Keratinocyte (primary cell): Measurements from ENCODE around the gene KLHL10. TPM values are rescaled to one million over a fixed set of nuclear protein-coding genes. Genes with fewer than 3 reads are reported as not detected.

Source experiments
- DNase-seq: peaks from one replicate; pipeline ENCODE4 v3.0.0-alpha.2; 2011; ENCODE audit warnings: low read depth, missing footprints, low spot score
- FAIRE-seq: peaks from 2 replicates; lab custom pipeline; 2011; peaks lifted over from hg19 to GRCh38; lab: Jason Lieb, UNC
- H2AFZ ChIP-seq: 2 replicates; pipeline ENCODE4 v1.6.0; 2012; ENCODE audit warnings: low read length, control low read depth, inconsistent platforms; ENCODE audit not compliant: control insufficient read depth
- H3K27ac ChIP-seq: 2 replicates; pipeline ENCODE4 v1.5.1; 2011; ENCODE audit warnings: low read length; ENCODE audit not compliant: control insufficient read depth, insufficient read depth
- H3K27me3 ChIP-seq: 3 replicates; pipeline ENCODE4 v1.6.0; 2011; ENCODE audit warnings: low read length; ENCODE audit not compliant: control insufficient read depth, insufficient read depth; ENCODE audit errors: extremely low read depth
- H3K36me3 ChIP-seq, 2 experiments: 2 replicates in 1 of 2; 3 replicates in 1 of 2; pipeline ENCODE4 v1.5.1; 2011; ENCODE audit warnings: low read length in 2 of 2, mild to moderate bottlenecking in 1 of 2; ENCODE audit not compliant: control insufficient read depth in 2 of 2, insufficient read depth in 2 of 2; ENCODE audit errors: extremely low read depth in 1 of 2
- H3K4me1 ChIP-seq: 3 replicates; pipeline ENCODE4 v1.5.1; 2011; ENCODE audit warnings: low read length; ENCODE audit not compliant: control insufficient read depth, insufficient read depth; ENCODE audit errors: extremely low read depth
- H3K4me2 ChIP-seq: 3 replicates; pipeline ENCODE4 v1.6.0; 2011; ENCODE audit warnings: low read depth, low read length; ENCODE audit not compliant: control insufficient read depth, insufficient read depth; ENCODE audit errors: extremely low read depth
- H3K4me3 ChIP-seq, 3 experiments: fragments of 200-600 bp in 1 of 3; sonication (generic) in 1 of 3; 2 replicates in 2 of 3; 3 replicates in 1 of 3; pipeline ENCODE4 v1.5.1; 2011 to 2016; ENCODE audit warnings: low read length in 3 of 3, mild to moderate bottlenecking in 3 of 3, control low read depth in 2 of 3, inconsistent platforms in 1 of 3, low read depth in 1 of 3, mixed read lengths in 1 of 3, mixed run types in 1 of 3, moderate library complexity in 1 of 3; ENCODE audit not compliant: control insufficient read depth in 2 of 3, insufficient read depth in 2 of 3; ENCODE audit errors: extremely low read depth in 1 of 3
- H3K79me2 ChIP-seq: 2 replicates; pipeline ENCODE4 v1.6.0; 2012; ENCODE audit warnings: low read length; ENCODE audit not compliant: control insufficient read depth, insufficient read depth
- H3K9ac ChIP-seq: 3 replicates; pipeline ENCODE4 v1.6.0; 2011; ENCODE audit warnings: low read length; ENCODE audit not compliant: control insufficient read depth, insufficient read depth; ENCODE audit errors: extremely low read depth
- H3K9me1 ChIP-seq: 3 replicates; pipeline ENCODE4 v1.6.0; 2011; ENCODE audit warnings: low read length; ENCODE audit not compliant: control insufficient read depth, insufficient read depth; ENCODE audit errors: extremely low read depth
- H3K9me3 ChIP-seq: 2 replicates; pipeline ENCODE4 v1.5.1; 2012; ENCODE audit warnings: low read depth, low read length; ENCODE audit not compliant: control insufficient read depth
- H4K20me1 ChIP-seq: 3 replicates; pipeline ENCODE4 v1.6.0; 2011; ENCODE audit warnings: low read length; ENCODE audit not compliant: control insufficient read depth, insufficient read depth; ENCODE audit errors: extremely low read depth
- CTCF ChIP-seq, 3 experiments: IDR thresholded peaks in 1 of 3; conservative IDR thresholded peaks in 1 of 3; optimal IDR thresholded peaks in 1 of 3; 2 replicates in 2 of 3; 3 replicates in 1 of 3; pipeline versions ENCODE3 to v1.5.1; 2011; ENCODE audit warnings: low read length in 3 of 3, mild to moderate bottlenecking in 3 of 3, moderate library complexity in 2 of 3, control low read depth in 1 of 3, inconsistent platforms in 1 of 3; ENCODE audit not compliant: insufficient read depth in 2 of 3; ENCODE audit errors: extremely low read depth in 1 of 3
- EZH2 ChIP-seq: IDR thresholded peaks from one replicate; pipeline ENCODE4 v1.6.1; 2012; ENCODE audit warnings: inconsistent platforms, mild to moderate bottlenecking, low read length, moderate library complexity
- dilution Hi-C: fragments of 300-500 bp; cut with MboI; formaldehyde crosslinking; loops from one replicate; pipeline ENCODE4 v1.7.0; 2020; ENCODE audit warnings: low sequenced_read_pairs; ENCODE audit not compliant: extremely low pct_ligation_motif_present
- polyA plus RNA-seq, 5 experiments: library from polyadenylated mRNA; depleted of rRNA in 3 of 5; stranded (reverse) in 3 of 5; stranded (forward) in 1 of 5; unstranded in 1 of 5; fragments of >200 nt; gene quantifications; 1 replicate in 1 of 5; 2 replicates in 3 of 5; 3 replicates in 1 of 5; pipeline versions ENCODE4 v1.2.1 to v1.2.3, GENCODE V29; 2011 to 2012; ENCODE audit warnings: missing spikeins in 2 of 5, low read depth in 1 of 5, low replicate concordance in 1 of 5

The KLHL10 gene
- polyA plus RNA-seq, 1 donor (not counting 4 experiments of a cell fraction or from before 2014, with no cell fraction given), result 0.21 TPM

- no peaks in the 10 kb centered on the region for H3K9me1 ChIP-seq
- FAIRE-seq (no peak), DNase-seq (no peak)
- H2AFZ ChIP-seq, result no peak overlapping the region
- peaks cover 8% of the 10 kb centered on the region for H3K4me1 ChIP-seq
- H4K20me1 ChIP-seq, result no peaks in the 10 kb centered on the region
- TF ChIP-seq CTCF (optimal IDR thresholded peaks at IDR 0.05 in 1 of 3, IDR thresholded peaks at IDR 0.05 in 1 of 3, conservative IDR thresholded peaks at IDR 0.05 in 1 of 3; ENCODE audit: extremely low read depth in 1 of 3, insufficient read depth in 2 of 3, low read length in 3 of 3), result no peak
- peak; percentile 33 for TF ChIP-seq EZH2
- H3K4me3 ChIP-seq, result no peak overlapping the region
- dilution Hi-C loops, result no loop called here
- H3K9ac ChIP-seq, result no peak overlapping the region
- H3K36me3 ChIP-seq, result no peaks in the 10 kb centered on the region
- no peaks in the 10 kb centered on the region for H3K79me2 ChIP-seq
- H3K9me3 ChIP-seq, result no peaks in the 10 kb centered on the region
- no peak overlapping the region for H3K27ac ChIP-seq
- no peak overlapping the region for H3K4me2 ChIP-seq
- H3K27me3 ChIP-seq, result peaks cover 16% of the 10 kb centered on the region
Measured at GRCh38 chr17:41813152-41813680, 24.4 kb upstream of the KLHL10 start.

- H4K20me1 ChIP-seq, result no peaks in the 10 kb centered on the region
- no peak overlapping the region for H3K4me3 ChIP-seq
- no peak for FAIRE-seq
- no peak overlapping the region for H3K9ac ChIP-seq
- H3K4me2 ChIP-seq, result no peak overlapping the region
- H3K79me2 ChIP-seq, result no peaks in the 10 kb centered on the region
- H3K27ac ChIP-seq, result no peak overlapping the region
- no peaks in the 10 kb centered on the region for H3K9me1 ChIP-seq
- TF ChIP-seq CTCF (optimal IDR thresholded peaks at IDR 0.05 in 1 of 3, IDR thresholded peaks at IDR 0.05 in 1 of 3, conservative IDR thresholded peaks at IDR 0.05 in 1 of 3; ENCODE audit: extremely low read depth in 1 of 3, insufficient read depth in 2 of 3, low read length in 3 of 3) (no peak), EZH2 (no peak)
- DNase-seq, result no peak
- peaks cover 8% of the 10 kb centered on the region for H3K4me1 ChIP-seq
- no peaks in the 10 kb centered on the region for H3K9me3 ChIP-seq
- H3K36me3 ChIP-seq, result no peaks in the 10 kb centered on the region
- dilution Hi-C loops, result no loop called here
- H2AFZ ChIP-seq, result no peak overlapping the region
- H3K27me3 ChIP-seq, result peaks cover 16% of the 10 kb centered on the region
Measured at GRCh38 chr17:41813699-41814124, 23.9 kb upstream of the KLHL10 start.
